ENCODE data around the gene SLC25A30.
A peak's percentile ranks its signal among the peaks of the same experiment; 100 is the strongest.

Gene SLC25A30, protein sequence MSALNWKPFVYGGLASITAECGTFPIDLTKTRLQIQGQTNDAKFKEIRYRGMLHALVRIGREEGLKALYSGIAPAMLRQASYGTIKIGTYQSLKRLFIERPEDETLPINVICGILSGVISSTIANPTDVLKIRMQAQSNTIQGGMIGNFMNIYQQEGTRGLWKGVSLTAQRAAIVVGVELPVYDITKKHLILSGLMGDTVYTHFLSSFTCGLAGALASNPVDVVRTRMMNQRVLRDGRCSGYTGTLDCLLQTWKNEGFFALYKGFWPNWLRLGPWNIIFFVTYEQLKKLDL

DNA sequence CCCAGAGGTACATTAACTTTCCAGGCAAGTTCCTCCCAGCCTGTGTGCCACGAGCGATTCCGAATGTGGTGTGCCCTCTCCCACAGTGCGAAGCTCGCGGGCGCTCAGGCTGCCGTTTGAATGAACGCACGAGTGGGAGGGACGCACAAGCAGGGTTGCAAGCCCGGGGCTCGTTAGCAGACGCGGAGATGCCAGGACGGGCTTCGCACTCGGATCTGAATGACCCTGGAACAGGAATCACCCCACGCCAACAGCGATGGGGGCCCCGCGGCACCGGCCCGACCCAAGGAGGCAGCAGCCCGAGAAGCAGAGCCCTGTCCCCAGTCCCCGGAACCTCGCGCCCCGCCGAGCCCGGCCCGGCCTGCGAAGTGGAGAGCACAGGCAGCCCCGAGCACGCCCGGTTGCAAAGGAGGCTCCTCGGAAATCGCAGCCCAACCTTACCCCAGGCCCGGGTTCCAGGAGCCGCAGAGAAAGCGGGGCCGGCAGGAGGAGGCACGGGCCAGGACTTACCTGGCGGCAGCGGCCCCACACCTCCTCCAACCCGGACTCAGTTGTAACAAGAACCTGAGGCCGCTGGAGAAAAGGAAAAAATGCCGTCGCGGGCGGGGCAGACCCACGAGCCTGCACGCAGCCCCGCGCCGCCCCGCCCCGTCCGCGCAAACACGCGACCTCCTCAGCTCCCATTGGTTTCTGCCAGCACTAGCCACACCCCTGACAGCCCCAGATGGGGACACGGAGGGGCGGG is at the start of gene SLC25A30:
Gene SLC25A30 (minus strand): TSS at position 584 of the 745 bp plus-strand sequence. CDS start 6,948 bp downstream, outside the sequence.
- DNase-seq (ENCODE audit: low read depth): peak; percentile 90

DNA sequence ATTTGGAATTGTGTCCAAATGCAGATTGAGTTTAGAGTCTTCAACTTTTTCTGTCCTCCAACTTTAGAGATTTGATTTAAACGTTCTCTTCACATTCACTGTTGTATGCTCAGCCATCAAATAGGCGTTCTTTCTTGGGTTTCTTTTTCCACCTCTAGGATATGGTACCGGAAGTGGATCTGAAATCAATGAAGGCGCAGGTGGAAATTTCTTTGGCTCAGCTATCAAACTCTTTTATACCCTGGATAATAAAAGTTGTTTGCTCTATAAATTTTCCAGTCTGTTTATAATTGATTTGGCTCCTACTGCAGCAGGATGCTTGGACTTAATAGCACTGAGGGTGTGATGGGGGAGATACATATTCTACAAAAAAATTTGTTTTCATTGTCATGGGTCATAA is 48.2 kb upstream of the SLC25A30 start:
- DNase-seq (ENCODE audit: low read depth): no peak

DNA sequence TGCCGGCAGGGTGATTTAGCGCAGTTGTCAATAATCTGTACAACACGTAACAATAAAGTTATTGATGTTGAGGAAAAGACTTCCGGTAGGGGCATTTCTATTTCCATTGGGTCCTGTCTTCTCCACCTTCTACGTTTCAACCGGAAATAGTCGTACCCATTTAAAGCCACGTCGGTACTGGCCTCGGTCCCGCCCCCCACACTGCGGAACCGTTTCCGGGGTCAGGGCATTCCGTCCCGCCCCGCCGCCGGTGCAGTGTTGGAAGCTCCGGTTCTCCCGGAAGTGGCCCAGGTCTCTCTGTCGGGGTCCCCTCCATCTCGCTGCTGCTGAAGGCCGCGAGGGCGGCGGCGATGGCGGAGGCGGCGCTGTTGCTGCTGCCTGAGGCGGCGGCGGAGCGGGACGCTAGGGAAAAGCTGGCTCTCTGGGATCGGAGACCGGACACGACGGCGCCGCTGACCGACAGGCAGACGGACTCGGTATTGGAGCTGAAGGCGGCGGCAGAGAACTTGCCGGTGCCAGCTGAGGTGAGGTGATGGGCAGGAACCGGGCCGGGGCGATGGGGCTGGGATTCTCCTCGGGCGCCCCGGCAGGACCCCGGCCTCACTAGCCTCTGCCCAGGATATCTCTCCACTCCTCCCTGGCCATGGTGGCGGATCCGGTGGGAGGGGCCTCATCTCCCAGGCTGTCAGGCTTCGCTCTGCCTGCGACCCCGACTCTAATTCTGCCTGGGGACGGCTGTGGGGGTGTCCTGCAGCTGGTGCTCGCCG is 46.7 kb upstream of the SLC25A30 start, which contains the start of gene COG3:
Gene COG3 (plus strand): TSS at position 253 of the 767 bp plus-strand sequence. CDS start 98 bp downstream, at position 351.
- peak; percentile 91 for DNase-seq (ENCODE audit: low read depth)

DNA sequence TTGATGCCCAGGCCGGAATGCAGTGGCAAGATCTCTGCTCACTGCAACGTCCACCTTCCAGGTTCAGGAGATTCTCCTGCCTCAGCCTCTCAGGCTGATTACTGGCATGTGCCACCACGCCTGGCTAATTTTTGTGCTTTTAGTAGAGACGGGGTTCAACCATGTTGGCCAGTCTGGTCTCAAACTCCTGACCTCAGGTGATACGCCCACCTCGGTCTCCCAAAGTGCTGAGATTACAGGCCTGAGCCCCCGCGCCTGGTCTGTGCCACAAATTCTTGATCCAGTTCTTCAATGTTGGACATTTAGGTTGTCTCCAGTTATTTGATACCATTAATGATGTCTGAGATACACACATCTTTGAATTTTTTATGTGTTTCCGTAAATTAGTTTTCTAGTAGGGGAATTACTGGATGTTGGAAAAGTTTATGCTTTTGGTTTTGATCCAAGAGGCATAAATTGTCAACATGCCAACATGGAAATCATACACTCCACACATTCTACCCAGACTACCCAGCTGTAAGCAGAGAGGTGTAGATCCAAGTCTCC is 46.0 kb upstream of the SLC25A30 start:
- no peak for DNase-seq (ENCODE audit: low read depth)

DNA sequence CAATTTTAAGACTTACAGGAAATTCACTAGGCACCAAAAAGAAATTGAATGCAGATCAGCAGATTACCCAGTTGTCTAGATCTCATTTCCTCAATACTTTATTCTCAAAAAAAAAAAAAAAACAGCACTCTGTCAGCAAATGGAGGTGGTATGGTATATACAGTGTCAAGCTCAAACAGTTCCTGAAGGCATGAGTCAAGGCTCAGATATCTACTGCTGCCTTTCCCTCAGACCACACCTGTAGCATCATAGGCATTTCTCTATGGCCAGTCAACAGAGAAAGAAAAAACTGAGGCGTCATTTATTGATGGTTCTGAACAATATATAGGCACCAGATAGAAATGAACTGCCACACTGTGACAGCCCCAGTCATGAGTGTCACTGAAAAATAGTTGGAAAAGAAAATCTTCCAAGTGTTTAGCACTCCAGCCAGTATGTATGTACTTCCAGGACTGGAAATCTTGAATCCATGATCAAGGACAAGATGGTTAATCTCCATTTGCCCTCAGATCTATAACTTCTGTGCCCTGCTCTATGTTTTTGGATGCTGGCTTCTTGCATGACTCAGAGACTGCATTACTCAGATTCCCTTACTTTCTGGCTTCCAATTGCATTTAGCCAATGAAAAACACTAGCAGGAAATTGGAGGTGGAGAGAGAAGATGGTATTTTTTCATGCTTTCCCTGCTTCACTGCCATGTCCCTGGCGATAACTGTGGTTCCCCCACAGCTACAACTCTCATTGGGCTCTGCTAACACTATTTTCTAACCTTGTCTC is 38.2 kb upstream of the SLC25A30 start:
- DNase-seq (ENCODE audit: low read depth): no peak

DNA sequence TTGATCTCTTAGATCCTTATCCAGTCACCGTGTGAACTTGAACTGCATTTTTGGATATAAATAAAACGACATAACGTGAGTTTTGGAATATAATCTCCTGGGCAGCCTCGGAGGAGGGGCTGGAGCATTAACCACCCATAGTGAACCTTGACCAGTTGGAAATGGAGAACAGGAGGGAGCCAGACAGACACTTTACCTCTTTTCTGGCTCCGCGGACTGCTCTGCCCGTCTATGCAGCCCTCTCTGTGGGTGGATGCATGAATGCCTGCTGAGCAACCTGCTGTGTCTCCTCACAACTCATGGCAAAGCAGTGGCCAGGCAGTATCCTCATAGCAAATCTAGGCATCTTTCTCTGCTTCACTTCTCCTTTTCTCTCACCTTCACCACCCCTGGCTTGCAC is 36.0 kb upstream of the SLC25A30 start:
- no peak for DNase-seq (ENCODE audit: low read depth)

DNA sequence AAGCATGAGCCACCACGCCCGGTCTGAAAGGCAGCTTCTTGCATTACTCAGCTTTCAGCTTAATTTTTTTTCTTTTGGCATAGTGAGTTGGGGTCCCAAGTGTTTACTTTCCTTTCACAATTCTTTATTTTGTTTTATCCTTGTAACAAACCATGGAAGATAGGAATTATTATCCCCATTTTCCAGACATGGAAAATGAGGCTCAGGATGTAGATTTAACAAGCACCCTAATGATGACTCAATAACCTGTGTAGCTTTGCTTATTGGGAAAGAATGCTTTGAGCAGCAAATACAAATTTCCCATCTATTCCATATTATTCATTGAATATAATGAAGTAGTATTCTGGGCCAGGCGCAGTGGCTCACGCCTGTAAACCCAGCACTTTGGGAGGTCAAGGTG is 33.1 kb upstream of the SLC25A30 start:
- DNase-seq (ENCODE audit: low read depth): no peak

DNA sequence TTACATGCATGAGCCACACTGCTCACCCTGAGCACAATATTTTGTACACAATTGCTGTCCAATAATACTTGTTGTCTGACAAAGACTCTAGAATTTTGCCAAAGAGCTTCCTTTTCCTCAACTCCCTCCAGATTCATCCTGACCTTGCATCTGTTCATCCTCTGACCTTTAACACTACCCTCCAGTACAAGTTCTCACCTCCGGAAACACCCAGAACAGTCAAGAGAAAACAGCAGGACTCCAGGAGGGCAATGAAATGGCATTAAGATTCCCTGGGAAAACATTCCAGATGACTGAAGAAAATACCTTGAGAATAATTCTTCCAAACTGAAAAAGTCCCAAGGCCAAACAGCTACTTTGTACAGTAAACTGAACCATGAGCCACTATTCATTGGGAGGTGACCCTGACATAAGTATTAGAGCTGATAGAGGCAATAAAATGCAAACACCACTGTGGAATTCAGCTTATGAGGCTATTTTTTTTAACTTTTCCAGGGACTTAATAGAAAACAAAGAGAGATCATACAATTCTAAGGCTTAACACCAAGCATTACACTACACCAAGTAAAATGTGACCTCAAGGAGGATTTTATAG is 30.9 kb upstream of the SLC25A30 start:
- no peak for DNase-seq (ENCODE audit: low read depth)

DNA sequence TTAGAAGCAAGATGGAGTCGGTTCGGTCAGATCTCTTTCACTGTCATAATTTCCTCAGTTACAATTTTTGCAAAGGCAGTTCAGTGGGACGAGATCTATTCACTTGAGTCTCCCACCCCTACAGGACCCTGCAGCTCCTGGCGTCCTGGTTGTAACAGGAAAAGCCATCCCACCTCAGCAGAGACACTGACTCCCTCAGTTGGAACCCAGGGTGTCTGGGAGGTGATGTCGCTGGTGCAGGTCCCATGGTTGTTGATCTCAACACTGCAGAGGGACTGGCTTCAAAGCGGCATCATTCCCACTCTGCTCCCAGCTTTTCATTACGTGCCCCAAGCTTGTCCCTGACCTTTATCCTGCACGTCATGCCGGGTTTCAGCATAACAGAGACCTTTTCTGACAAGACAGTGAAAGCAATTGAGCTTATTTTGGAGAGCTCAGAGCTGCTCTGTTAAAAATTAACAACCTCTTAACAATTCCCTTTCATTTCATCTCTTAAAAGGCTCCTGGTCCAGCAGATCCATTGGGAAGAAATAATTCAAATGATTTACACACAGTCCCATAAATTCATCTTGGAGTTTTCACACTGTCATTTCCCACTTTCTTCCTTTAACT is 29.0 kb upstream of the SLC25A30 start:
- no peak for DNase-seq (ENCODE audit: low read depth)

DNA sequence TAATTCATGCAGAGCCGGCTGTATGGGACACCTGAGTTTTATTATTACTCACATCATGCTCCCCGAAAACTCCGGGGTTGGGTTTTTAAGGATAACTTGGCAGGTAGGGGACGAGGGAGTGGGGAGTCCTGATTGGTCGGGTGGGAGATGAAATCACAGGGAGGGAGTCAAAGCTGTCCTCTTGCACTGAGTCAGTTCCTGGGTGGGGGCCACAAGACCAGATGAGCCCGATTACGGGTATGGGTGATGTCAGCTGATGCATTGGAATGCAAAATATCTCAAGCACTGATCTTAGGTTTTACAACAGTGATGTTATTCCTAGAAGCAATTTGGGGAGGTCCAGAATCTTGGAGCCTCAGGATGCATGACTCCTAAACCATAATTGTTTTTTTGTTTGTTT is 28.0 kb upstream of the SLC25A30 start:
- no peak for DNase-seq (ENCODE audit: low read depth)

DNA sequence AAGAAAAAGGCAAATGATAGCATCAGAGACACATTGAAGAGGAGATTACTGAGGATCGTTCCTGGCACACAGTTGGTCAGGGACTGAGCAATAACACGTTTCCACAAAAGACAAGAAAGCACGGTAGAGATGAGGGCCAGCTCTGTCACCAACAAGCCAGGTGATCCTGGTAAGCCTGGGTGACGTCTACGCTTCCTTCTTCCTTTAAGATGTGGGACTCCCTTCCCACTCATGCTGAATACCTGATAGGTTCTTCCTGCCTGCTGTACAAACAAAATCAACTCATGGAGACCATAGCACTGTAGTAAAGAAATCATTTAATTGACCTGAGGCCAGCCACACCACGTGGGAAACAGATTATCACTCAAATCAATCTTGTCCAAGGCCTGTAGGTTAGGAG is 26.9 kb upstream of the SLC25A30 start:
- no peak for DNase-seq (ENCODE audit: low read depth)

DNA sequence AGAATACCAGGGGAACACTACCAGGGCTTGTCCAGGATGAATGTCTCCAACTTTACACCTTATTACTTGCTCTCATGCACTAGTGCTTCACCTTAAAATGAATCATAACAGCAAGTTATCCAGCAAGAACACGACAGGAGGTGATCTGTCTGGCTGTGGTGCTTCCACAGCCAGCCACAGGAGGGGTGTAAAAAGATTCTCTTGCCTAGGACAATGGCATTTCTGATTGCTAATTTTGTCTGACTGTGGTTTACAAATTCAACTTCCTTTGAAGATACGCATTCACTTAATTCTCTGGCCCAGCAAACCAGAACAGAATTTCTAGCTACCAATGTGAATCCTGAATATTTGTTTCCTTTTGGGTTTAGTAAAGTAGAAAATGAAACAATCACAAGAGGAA is 23.5 kb upstream of the SLC25A30 start:
- DNase-seq (ENCODE audit: low read depth): no peak

DNA sequence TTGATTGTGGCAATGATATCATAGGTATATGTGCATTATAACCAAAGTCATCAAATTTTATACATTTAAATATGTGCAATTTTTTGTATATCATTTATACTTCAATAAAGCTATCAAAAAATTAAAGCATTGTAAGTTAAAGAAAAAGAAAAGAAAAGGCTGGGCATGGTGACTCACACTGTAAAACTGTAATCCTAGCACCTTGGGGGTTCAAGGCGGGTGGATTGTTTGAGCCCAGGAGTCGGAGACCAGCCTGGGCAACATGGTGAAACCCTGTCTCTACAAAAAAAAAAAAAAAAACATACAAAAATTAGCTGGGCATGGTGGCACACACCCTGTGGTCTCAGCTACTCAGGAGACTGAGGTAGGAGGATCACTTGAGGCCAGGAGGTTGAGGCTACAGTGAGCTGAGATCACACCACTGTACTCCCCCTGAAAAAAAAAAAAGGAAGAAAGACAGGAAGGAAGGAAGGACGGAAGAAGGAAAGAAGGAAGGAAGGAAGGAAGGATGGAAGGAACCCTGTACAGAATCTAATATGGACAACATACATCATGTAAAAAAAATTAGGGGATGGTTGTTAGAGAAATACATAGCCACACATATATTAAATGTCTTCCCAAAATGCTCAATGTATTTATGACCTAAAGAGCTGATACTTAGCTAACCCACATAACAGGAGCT is 21.7 kb upstream of the SLC25A30 start:
- no peak for DNase-seq (ENCODE audit: low read depth)

DNA sequence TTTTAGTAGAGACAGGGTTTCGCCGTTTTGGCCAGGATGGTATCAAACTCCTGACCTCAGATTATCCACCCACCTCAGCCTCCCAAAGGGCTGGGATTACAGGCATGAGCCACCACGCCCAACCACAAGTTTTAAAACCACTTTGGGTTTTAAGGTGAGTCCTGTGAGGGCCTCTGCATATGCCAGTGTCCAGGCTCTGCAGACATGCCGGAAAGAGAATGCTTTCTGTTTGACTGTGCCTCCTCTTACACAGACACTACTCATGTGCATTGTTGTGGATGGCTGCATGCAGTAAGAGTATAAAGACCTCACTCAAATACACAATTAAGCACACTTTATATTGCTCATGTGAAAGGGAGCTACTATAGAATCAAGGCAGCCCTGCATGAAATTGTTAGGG is 20.8 kb upstream of the SLC25A30 start:
- DNase-seq (ENCODE audit: low read depth): no peak

DNA sequence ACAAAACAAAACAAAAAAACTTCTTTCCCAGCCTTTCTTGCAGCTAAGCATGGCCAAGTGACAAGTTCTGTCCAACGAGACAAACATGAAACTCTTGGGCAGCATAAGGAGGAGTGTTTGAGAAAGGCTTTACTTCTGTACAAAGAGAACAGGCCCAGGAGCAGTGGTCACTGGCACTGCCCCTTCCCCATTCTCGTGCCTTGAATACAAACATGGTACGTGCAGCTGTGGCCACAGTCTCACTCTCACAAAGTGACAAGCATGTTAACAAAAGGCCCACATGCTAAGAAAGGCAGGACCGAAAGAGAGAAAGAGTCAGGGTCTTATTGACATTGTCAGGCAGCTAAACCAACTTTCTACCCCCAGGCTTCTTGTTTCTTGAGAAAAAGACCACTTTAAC is 19.8 kb upstream of the SLC25A30 start:
- DNase-seq (ENCODE audit: low read depth): no peak

DNA sequence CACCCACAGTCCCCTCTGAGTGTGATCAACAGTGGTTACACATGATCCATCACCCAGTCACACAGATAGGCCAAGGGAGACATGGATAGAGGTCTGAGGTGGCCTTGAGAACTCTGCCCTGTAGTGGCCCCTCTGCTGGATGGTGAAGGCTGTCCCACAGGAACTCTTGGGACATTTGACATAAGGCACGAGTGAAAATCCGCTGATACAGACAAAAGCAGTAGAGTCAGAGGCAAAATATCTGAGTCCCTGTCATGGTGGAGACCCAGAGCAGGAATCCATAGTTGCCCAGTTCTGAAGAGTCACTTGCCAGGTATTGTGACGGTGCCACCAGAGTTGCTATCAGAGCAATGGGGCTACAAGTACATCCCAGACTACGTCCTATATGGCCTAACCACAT is 18.8 kb upstream of the SLC25A30 start:
- no peak for DNase-seq (ENCODE audit: low read depth)

DNA sequence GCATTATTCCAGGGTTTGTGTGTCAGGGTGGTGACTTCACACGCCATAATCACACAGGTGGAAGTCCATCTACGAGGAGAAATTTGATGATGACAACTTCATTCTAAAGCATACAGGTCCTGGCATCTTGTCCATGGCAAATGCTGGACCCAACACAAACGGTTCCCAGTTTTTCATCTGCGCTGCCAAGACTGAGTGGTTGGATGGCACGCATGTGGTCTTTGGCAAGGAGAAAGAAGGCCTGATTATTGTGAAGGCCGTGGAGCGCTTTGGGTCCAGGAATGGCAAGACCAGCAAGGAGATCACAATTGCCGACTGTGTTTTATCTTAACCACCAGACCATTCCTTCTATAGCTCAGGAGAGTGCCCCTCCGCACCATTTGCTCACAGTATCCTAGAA is 18.2 kb upstream of the SLC25A30 start:
- no peak for DNase-seq (ENCODE audit: low read depth)

DNA sequence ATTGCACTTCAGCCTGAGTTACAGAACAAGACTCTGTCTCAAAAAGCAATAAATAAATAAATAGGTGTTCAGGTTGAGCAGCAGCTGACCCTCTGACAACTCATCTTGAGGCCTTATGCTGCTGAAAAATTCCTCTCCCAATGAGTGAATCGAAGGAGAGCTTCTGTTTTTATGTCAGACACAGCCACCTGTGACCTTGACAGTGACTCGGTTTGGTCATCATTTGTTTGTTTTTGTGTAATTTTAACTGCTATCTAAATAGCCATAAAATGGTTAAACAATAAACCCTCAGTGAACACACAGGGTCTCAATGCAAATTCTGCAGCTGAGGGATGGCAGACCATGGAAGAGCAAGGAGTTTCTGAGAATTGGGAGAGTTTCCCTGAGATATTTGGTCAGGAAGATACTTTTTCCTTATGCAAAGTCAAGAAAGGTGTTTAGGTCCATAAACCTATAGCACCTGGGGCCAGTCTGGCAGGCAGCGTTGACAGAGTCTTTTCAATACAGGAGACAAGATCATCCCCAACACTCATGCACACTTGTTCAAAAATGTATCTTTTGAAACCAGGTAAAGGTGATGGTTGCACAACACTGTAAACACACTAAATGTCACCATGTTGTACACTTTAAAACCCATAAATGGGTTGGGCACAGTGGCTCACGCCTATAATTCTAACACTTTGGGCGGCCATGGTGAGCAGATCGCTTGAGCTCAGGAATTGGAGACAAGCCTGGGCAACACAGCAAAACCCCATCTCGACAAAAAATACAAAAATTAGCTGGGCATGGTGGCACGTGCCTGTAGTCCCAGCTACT is 16.6 kb upstream of the SLC25A30 start:
- DNase-seq (ENCODE audit: low read depth): no peak

DNA sequence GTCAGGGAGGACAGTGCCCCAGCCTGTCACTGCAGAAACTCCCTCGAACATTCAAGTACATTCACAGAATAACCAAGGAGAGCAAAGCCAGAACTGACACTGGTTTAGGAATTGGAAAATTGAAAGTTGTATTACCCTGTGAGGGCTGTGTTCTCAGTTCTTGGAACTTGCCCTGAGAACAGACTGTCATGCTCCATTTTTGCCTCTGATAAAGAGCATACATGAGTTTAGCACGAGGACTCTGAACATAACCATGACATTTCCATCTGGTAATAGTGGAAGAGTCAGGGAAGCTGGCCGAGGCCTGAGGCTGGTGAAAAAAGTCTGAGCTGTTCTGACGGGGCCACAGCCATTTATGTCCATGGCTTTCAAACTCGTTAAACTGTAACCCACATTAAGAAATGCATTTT is 15.2 kb upstream of the SLC25A30 start:
- no peak for DNase-seq (ENCODE audit: low read depth)
